Spleen (tissue), 11 donors: ENCODE measurements around the gene FAM234A. TPM values are rescaled to one million over a fixed set of nuclear protein-coding genes. Genes with fewer than 3 reads are reported as not detected.

Experiments
- DNase-seq: peaks from one replicate; pipeline ENCODE4 v3.0.0-alpha.2; 2020
- H3K27ac ChIP-seq, 8 donors: fragments of 200-600 bp; sonication (generic) in 7 of 8; 1 replicate in 4 of 8; 2 replicates in 4 of 8; pipeline versions ENCODE4 v1.5.0 to v1.8.0; 2016 to 2021; ENCODE audit warnings: inconsistent platforms in 4 of 8, mild to moderate bottlenecking in 4 of 8, moderate library complexity in 1 of 8
- H3K27me3 ChIP-seq, 7 donors: fragments of 200-600 bp; sonication (generic) in 6 of 7; replicated peaks in 1 of 7; 1 replicate in 4 of 7; 2 replicates in 3 of 7; pipeline versions ENCODE4 v1.5.0 to v1.8.0; 2016 to 2021; ENCODE audit warnings: inconsistent platforms in 3 of 7, mild to moderate bottlenecking in 1 of 7
- H3K36me3 ChIP-seq, 6 donors: fragments of 200-600 bp; sonication (generic) in 5 of 6; 1 replicate in 4 of 6; 2 replicates in 2 of 6; pipeline versions ENCODE4 v1.5.0 to v1.8.0; 2016 to 2021; ENCODE audit warnings: inconsistent platforms in 2 of 6
- H3K4me1 ChIP-seq, 6 donors: fragments of 200-600 bp; sonication (generic) in 5 of 6; 1 replicate in 3 of 6; 2 replicates in 3 of 6; pipeline versions ENCODE4 v1.5.0 to v1.8.0; 2016 to 2021; ENCODE audit warnings: inconsistent platforms in 3 of 6
- H3K4me3 ChIP-seq, 8 donors: fragments of 200-600 bp; sonication (generic) in 7 of 8; 1 replicate in 4 of 8; 2 replicates in 4 of 8; pipeline versions ENCODE4 v1.5.0 to v1.8.0; 2016 to 2021; ENCODE audit warnings: inconsistent platforms in 4 of 8, mild to moderate bottlenecking in 4 of 8, moderate library complexity in 2 of 8
- H3K9me3 ChIP-seq, 8 donors: fragments of 200-600 bp; sonication (generic) in 7 of 8; 1 replicate in 4 of 8; 2 replicates in 4 of 8; pipeline versions ENCODE4 v1.5.0 to v1.8.0; 2016 to 2021; ENCODE audit warnings: inconsistent platforms in 4 of 8
- POLR2A ChIP-seq, 3 donors: fragments of 450-650 bp; IDR thresholded peaks; one replicate each; pipeline ENCODE4 v1.5.1; 2017; ENCODE audit warnings: antibody characterized with exemption in 3 of 3, mild to moderate bottlenecking in 1 of 3
- POLR2AphosphoS5 ChIP-seq, 3 donors: sonication (generic); formaldehyde crosslinking; IDR thresholded peaks; one replicate each; pipeline ENCODE4 v1.5.1; 2017; ENCODE audit warnings: antibody characterized with exemption in 3 of 3
- whole genome bisulfite sequencing, 5 donors: extraction: QIAGEN DNeasy Blood & Tissue Kit in 3 of 5; methylation state at CpG; one replicate each; pipeline versions ENCODE4 v1.1.5 to v1.1.7; 2013 to 2018; 5-methylcytosine and 5-hydroxymethylcytosine counted together
- intact Hi-C: fragments of 100-400 bp; cut with DNase I; formaldehyde crosslinking; loops from one replicate; pipeline ENCODE4 v1.15.0; 2023; ENCODE audit warnings: low total_unique reads
- polyA plus RNA-seq, 3 donors: library from polyadenylated mRNA; stranded (reverse); fragments of 200-250 nt; gene quantifications; one replicate each; pipeline ENCODE4 v1.2.1, GENCODE V29; 2013
- total RNA-seq, 7 donors: library from RNA; depleted of rRNA in 3 of 7; stranded (reverse); fragments of >200 nt in 3 of 7; fragmentation: NEBNext Ultra II Directional in 4 of 7; extraction: Animal tissue kit (Norgen Biotek cat#: 25700) in 4 of 7; gene quantifications; one replicate each; pipeline versions ENCODE4 v1.1.0 to v1.2.1, GENCODE V29; 2016 to 2021
- TF ChIP-seq, protein P1 (sequence below), 11 experiments: fragments of 200-600 bp in 7 of 11; fragments of 450-650 bp in 4 of 11; sonication (generic) in 4 of 11; IDR thresholded peaks in 8 of 11; conservative IDR thresholded peaks in 3 of 11; 1 replicate in 7 of 11; 2 replicates in 4 of 11; pipeline versions ENCODE4 v1.4.0 to v1.8.0; 2016 to 2021; ENCODE audit warnings: antibody characterized with exemption in 11 of 11, inconsistent platforms in 4 of 11, mild to moderate bottlenecking in 1 of 11
- donor health status: healthy with polysubstance abuse.
- donor health status: DM: no; HTN: no; CAD: no; lungs with moderate emphysema.
- donor health status: DM: no; HTN: no; CAD: no.
- donor health status: Bipolar disorder and iron deficiency.
- donor health status: healthy.
- donor health status: DM: no; HTN: no; CAD: no.
- donor health status: DM: yes; HTN: yes; CAD: no.

FAM234A gene
- total and polyA plus RNA-seq, 10 donors: 13.0 to 63.1 (median 39.7) TPM

DNA sequence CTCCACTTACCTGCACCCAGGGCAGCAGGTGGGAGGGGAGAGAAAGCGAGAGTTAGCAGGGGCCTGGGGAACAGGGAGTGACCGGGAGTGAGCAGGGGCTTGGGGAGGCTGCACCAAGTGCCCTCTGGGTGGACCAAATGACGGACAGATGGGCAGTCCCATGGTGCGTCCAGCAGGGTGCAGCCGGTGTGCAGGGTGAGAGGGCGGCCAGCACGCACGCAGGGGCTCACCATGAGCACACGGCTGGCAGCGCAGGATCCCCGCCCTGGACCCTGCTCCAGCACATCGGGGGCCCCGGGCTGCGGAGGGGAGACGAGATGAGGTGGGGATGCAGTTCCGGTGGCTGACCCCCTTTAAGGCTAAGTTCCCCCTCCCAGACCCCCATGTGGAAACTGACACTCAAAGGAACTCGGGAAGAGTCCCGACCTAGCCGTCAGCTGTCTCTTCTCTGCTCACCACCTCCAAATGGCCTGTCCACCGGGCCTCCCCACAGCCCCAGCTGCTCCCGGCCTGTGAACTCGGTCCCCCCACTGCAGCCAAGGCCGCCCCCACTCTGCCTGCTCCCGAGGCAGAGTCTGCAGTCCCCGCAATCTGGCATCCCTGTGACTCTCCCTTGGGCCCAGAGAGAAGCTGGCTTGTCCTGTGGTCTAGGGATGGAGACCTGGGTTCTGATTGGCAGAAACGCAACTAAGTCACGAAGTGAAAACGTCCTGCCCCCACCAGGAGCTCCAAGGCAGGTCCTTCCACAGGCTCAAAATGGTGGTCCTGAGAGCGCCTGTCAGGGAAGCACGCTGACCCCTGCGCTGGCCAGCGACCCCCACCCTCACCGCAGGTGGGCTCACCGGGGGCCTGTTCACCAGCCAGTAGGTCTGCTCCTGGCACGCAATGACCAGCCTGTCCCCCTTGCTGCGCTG, 38.3 kb downstream of the FAM234A start:
- Histone ChIP-seq H3K27ac (no peak overlapping the region), H3K36me3 (no peaks in the 10 kb centered on the region), H3K4me3 (no peak overlapping the region), H3K9me3 (no peaks in the 10 kb centered on the region), H3K4me1 (peaks cover 0 to 19% (median 8%) of the 10 kb centered on the region in 6 donors), H3K27me3 (peaks cover 0 to 76% (median 23%) of the 10 kb centered on the region in 7 donors)
- intact Hi-C loops: no loop called here
- DNase-seq: no peak
- TF ChIP-seq POLR2AphosphoS5 (IDR thresholded peaks at IDR 0.05): no peak
- TF ChIP-seq, protein P1, sequence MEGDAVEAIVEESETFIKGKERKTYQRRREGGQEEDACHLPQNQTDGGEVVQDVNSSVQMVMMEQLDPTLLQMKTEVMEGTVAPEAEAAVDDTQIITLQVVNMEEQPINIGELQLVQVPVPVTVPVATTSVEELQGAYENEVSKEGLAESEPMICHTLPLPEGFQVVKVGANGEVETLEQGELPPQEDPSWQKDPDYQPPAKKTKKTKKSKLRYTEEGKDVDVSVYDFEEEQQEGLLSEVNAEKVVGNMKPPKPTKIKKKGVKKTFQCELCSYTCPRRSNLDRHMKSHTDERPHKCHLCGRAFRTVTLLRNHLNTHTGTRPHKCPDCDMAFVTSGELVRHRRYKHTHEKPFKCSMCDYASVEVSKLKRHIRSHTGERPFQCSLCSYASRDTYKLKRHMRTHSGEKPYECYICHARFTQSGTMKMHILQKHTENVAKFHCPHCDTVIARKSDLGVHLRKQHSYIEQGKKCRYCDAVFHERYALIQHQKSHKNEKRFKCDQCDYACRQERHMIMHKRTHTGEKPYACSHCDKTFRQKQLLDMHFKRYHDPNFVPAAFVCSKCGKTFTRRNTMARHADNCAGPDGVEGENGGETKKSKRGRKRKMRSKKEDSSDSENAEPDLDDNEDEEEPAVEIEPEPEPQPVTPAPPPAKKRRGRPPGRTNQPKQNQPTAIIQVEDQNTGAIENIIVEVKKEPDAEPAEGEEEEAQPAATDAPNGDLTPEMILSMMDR (IDR thresholded peaks at IDR 0.05 in 8 of 11, conservative IDR thresholded peaks at IDR 0.05 in 3 of 11): no peak
- no peak for TF ChIP-seq POLR2A (IDR thresholded peaks at IDR 0.05)
- 77 to 86% (median 85%) methylated on average over 20 to 36 of the region's 36 CpGs for WGBS, 5 donors

GRCh38 chr16:273547-274421, 39.2 kb downstream of the FAM234A start:
- Histone ChIP-seq H3K27me3 (peaks cover 0 to 85% (median 23%) of the 10 kb centered on the region in 7 donors), H3K4me1 (peaks cover 0 to 19% (median 9%) of the 10 kb centered on the region in 6 donors), H3K27ac (no peak overlapping the region), H3K9me3 (no peaks in the 10 kb centered on the region), H3K36me3 (no peaks in the 10 kb centered on the region), H3K4me3 (no peak overlapping the region)
- 83 to 92% (median 85%) methylated on average over 15 to 30 of the region's 30 CpGs for WGBS, 5 donors
- no peak for DNase-seq
- TF ChIP-seq, protein P1 (IDR thresholded peaks at IDR 0.05 in 8 of 11, conservative IDR thresholded peaks at IDR 0.05 in 3 of 11): no peak
- TF ChIP-seq POLR2A (IDR thresholded peaks at IDR 0.05) (no peak), POLR2AphosphoS5 (IDR thresholded peaks at IDR 0.05) (no peak)
- intact Hi-C loops: no loop called here

GRCh38 chr16:275041-275641, 40.5 kb downstream of the FAM234A start:
- DNase-seq: no peak
- Histone ChIP-seq H3K4me1 (peaks cover 0 to 29% (median 15%) of the 10 kb centered on the region in 6 donors), H3K27me3 (peaks cover 0 to 98% (median 32%) of the 10 kb centered on the region in 7 donors), H3K27ac (no peak overlapping the region), H3K9me3 (no peaks in the 10 kb centered on the region), H3K4me3 (peak overlapping the region; percentile 3 to 64 (median 34)), H3K36me3 (no peaks in the 10 kb centered on the region)
- WGBS, 5 donors: 2 to 3% (median 2%) methylated on average over 11 to 58 of the region's 58 CpGs
- TF ChIP-seq POLR2AphosphoS5 (IDR thresholded peaks at IDR 0.05) (no peak), POLR2A (IDR thresholded peaks at IDR 0.05) (no peak)
- TF ChIP-seq, protein P1 (IDR thresholded peaks at IDR 0.05 in 8 of 11, conservative IDR thresholded peaks at IDR 0.05 in 3 of 11): no peak
- intact Hi-C loops: no loop called here
